Stimulated activated naive CD4-positive, alpha-beta T cell (primary cell): ENCODE results near the gene RTRAF.

Source experiments
- DNase-seq, 6 experiments: peaks; one replicate each; lab custom pipeline; 2025; lab: John Stamatoyannopoulos, UW

The RTRAF gene

GRCh38 chr14:51989293-51990234 is at the start of gene RTRAF:
RTRAF (plus strand) TSS chr14:51989546; CDS start chr14:51989640, 94 bp downstream.
- peak; percentile 83 to 92 (median 88) for DNase-seq

- no peak for DNase-seq
Measured at GRCh38 chr14:51939755-51940301, 49.5 kb upstream of the RTRAF start.

- no peak for DNase-seq
Measured at GRCh38 chr14:51942971-51943370, 46.4 kb upstream of the RTRAF start.

GRCh38 chr14:51950007-51950406 is 39.3 kb upstream of the RTRAF start:
- DNase-seq = no peak

GRCh38 chr14:51951656-51952055 is 37.7 kb upstream of the RTRAF start:
- DNase-seq = no peak

- DNase-seq = no peak
Measured at GRCh38 chr14:51954031-51954430, 35.3 kb upstream of the RTRAF start.

GRCh38 chr14:51954657-51955056 is 34.7 kb upstream of the RTRAF start:
- DNase-seq = no peak

GRCh38 chr14:51957950-51958349 is 31.4 kb upstream of the RTRAF start:
- DNase-seq = no peak

- DNase-seq = no peak
Measured at GRCh38 chr14:51959928-51960327, 29.4 kb upstream of the RTRAF start.

GRCh38 chr14:51960866-51961265 is 28.5 kb upstream of the RTRAF start:
- DNase-seq = no peak

GRCh38 chr14:51962711-51963110 is 26.6 kb upstream of the RTRAF start:
- DNase-seq = no peak

- DNase-seq = peak in 3 of 6 experiments; percentile 21 to 39 (median 24)
Measured at GRCh38 chr14:51963286-51963685, 26.1 kb upstream of the RTRAF start.

GRCh38 chr14:51967521-51967920 is 21.8 kb upstream of the RTRAF start:
- no peak for DNase-seq

- DNase-seq = no peak
Measured at GRCh38 chr14:51969852-51970540, 19.4 kb upstream of the RTRAF start.

- DNase-seq = no peak
Measured at GRCh38 chr14:51972566-51972965, 16.8 kb upstream of the RTRAF start.

GRCh38 chr14:51977075-51977474 is 12.3 kb upstream of the RTRAF start:
- no peak for DNase-seq

- DNase-seq = no peak
Measured at GRCh38 chr14:51978681-51979085, 10.7 kb upstream of the RTRAF start.

- DNase-seq = peak; percentile 49 to 80 (median 69)
Measured at GRCh38 chr14:51979088-51979709, 10.1 kb upstream of the RTRAF start.

- DNase-seq = no peak
Measured at GRCh38 chr14:51981218-51981854, 8.0 kb upstream of the RTRAF start.

GRCh38 chr14:51988221-51988620 is 1.1 kb upstream of the RTRAF start:
- no peak for DNase-seq

GRCh38 chr14:51990488-51990887 is 1.1 kb downstream of the RTRAF start:
- peak in 1 of 6 experiments; percentile 26 for DNase-seq
